ENCODE data around the gene APBB1IP.
"Not testable (repeated sequence)": the region's sequence is repeated elsewhere in the genome, so short reads cannot be mapped to it uniquely, and the experiment has no call there.

Gene APBB1IP

GRCh38 chr10:26437637-26438461 lies at the start of gene APBB1IP:
Gene APBB1IP, plus strand, starts transcription at chr10:26438341. Its CDS starts 53,986 bp downstream, at chr10:26492327.
- H3K4me3 ChIP-seq (replicated peaks in 1 of 2; ENCODE audit: low read depth in 2 of 2, low read length in 2 of 2): peak within 1 kb of the TSS in 1 of 2 donors; percentile 22
- DNase-seq (ENCODE audit: low read depth in 2 of 2): peak; percentile 28 to 32

GRCh38 chr10:26389533-26389932 lies 48.6 kb upstream of the APBB1IP start:
- no peak overlapping the region for H3K4me3 ChIP-seq (replicated peaks in 1 of 2; ENCODE audit: low read depth in 2 of 2, low read length in 2 of 2)
- DNase-seq (ENCODE audit: low read depth in 2 of 2): no peak
- TF ChIP-seq CTCF (IDR thresholded peaks at IDR 0.05; ENCODE audit: low read depth, low read length): no peak

More at GRCh38 chr10:26437637-26438461, at the start of gene APBB1IP:
- no peak for TF ChIP-seq CTCF (IDR thresholded peaks at IDR 0.05; ENCODE audit: low read depth, low read length)

- H3K4me3 ChIP-seq (replicated peaks in 1 of 2; ENCODE audit: low read depth in 2 of 2, low read length in 2 of 2): no peak overlapping the region
- no peak for TF ChIP-seq CTCF (IDR thresholded peaks at IDR 0.05; ENCODE audit: low read depth, low read length)
- DNase-seq (ENCODE audit: low read depth in 2 of 2): no peak
These were observed 46.1 kb upstream of the APBB1IP start for GRCh38 chr10:26391701-26392695.

GRCh38 chr10:26398353-26398752 lies 39.8 kb upstream of the APBB1IP start:
- not testable (repeated sequence) for H3K4me3 ChIP-seq (replicated peaks in 1 of 2; ENCODE audit: low read depth in 2 of 2, low read length in 2 of 2); DNase-seq (ENCODE audit: low read depth in 2 of 2)

- no peak overlapping the region for H3K4me3 ChIP-seq (replicated peaks in 1 of 2; ENCODE audit: low read depth in 2 of 2, low read length in 2 of 2)
- no peak for TF ChIP-seq CTCF (IDR thresholded peaks at IDR 0.05; ENCODE audit: low read depth, low read length)
- peak in 1 of 2 donors; percentile 48 for DNase-seq (ENCODE audit: low read depth in 2 of 2)
These were observed 30.7 kb upstream of the APBB1IP start for GRCh38 chr10:26407406-26407969.

GRCh38 chr10:26408858-26409494 lies 29.2 kb upstream of the APBB1IP start:
- DNase-seq (ENCODE audit: low read depth in 2 of 2): no peak
- no peak overlapping the region for H3K4me3 ChIP-seq (replicated peaks in 1 of 2; ENCODE audit: low read depth in 2 of 2, low read length in 2 of 2)
- TF ChIP-seq CTCF (IDR thresholded peaks at IDR 0.05; ENCODE audit: low read depth, low read length): no peak

Data from cardiac fibroblast (primary cell).